Neural progenitor cell (in vitro differentiated cells): ENCODE data around the gene TGFB1. TPM values are rescaled to one million over a fixed set of nuclear protein-coding genes. Genes with fewer than 3 reads are reported as not detected.

Source experiments
- DNase-seq: peaks from one replicate; pipeline ENCODE4 v3.0.0-alpha.2; 2016; ENCODE audit warnings: low spot score
- H2AFZ ChIP-seq: fragments of 200-600 bp; sonication (generic); replicated peaks from 2 replicates; pipeline ENCODE4 v1.6.1; 2016; ENCODE audit warnings: antibody characterized with exemption
- H3F3A ChIP-seq: fragments of 200-600 bp; sonication (generic); 2 replicates; pipeline ENCODE4 v1.6.1; 2016; ENCODE audit warnings: antibody characterized with exemption, low read depth
- H3K27ac ChIP-seq: fragments of 200-600 bp; sonication (generic); 2 replicates; pipeline ENCODE4 v1.5.1; 2016; ENCODE audit warnings: mild to moderate bottlenecking
- H3K27me3 ChIP-seq: fragments of 200-600 bp; sonication (generic); 2 replicates; pipeline ENCODE4 v1.6.1; 2016; ENCODE audit warnings: mild to moderate bottlenecking, moderate library complexity
- H3K36me3 ChIP-seq: fragments of 200-600 bp; sonication (generic); 2 replicates; pipeline ENCODE4 v1.5.1; 2016
- H3K4me1 ChIP-seq: fragments of 200-600 bp; sonication (generic); 2 replicates; pipeline ENCODE4 v1.6.1; 2016; ENCODE audit warnings: mixed run types
- H3K4me2 ChIP-seq: fragments of 200-600 bp; sonication (generic); 2 replicates; pipeline ENCODE4 v1.6.1; 2016
- H3K4me3 ChIP-seq: fragments of 200-600 bp; sonication (generic); 2 replicates; pipeline ENCODE4 v1.5.1; 2016
- H3K79me2 ChIP-seq: fragments of 200-600 bp; sonication (generic); 2 replicates; pipeline ENCODE4 v1.6.1; 2016; ENCODE audit warnings: low read depth
- H3K9ac ChIP-seq: fragments of 200-600 bp; sonication (generic); 2 replicates; pipeline ENCODE4 v1.6.1; 2016
- H3K9me3 ChIP-seq: fragments of 200-600 bp; sonication (generic); 2 replicates; pipeline ENCODE4 v1.5.1; 2016; ENCODE audit warnings: low read depth
- H4K20me1 ChIP-seq: fragments of 200-600 bp; sonication (generic); 2 replicates; pipeline ENCODE4 v1.6.1; 2016; ENCODE audit warnings: low read depth
- H3K27ac Mint-ChIP-seq: 3 replicates; pipeline ENCODE4 v1.8.0; 2021; ENCODE audit warnings: mixed read lengths
- H3K27me3 Mint-ChIP-seq: 2 replicates; pipeline ENCODE4 v1.8.0; 2022; ENCODE audit warnings: low read depth, mild to moderate bottlenecking, inconsistent platforms, moderate library complexity, mixed read lengths; ENCODE audit not compliant: insufficient read depth
- H3K36me3 Mint-ChIP-seq: 3 replicates; pipeline ENCODE4 v1.8.0; 2021; ENCODE audit warnings: mixed read lengths
- H3K4me1 Mint-ChIP-seq: 3 replicates; pipeline ENCODE4 v1.8.0; 2021; ENCODE audit warnings: mixed read lengths
- H3K4me3 Mint-ChIP-seq: 3 replicates; pipeline ENCODE4 v1.8.0; 2021; ENCODE audit warnings: mild to moderate bottlenecking, moderate library complexity, mixed read lengths
- H3K9me3 Mint-ChIP-seq: 3 replicates; pipeline ENCODE4 v1.8.0; 2020; ENCODE audit warnings: mixed read lengths
- EZH2 ChIP-seq: fragments of 200-600 bp; sonication (generic); IDR thresholded peaks from 2 replicates; pipeline ENCODE4 v1.6.1; 2017; ENCODE audit warnings: antibody characterized with exemption, mild to moderate bottlenecking, moderate library complexity
- EZH2phosphoT487 ChIP-seq: fragments of 200-600 bp; sonication (generic); IDR thresholded peaks from 2 replicates; pipeline ENCODE4 v1.6.1; 2017; ENCODE audit warnings: antibody characterized with exemption
- total RNA-seq: library from RNA; depleted of rRNA; stranded (reverse); fragments of >200 nt; gene quantifications from 2 replicates; pipeline ENCODE4 v1.2.3, GENCODE V29; 2015; ENCODE audit warnings: low replicate concordance
- TF ChIP-seq, protein P1 (sequence below): fragments of 200-600 bp; sonication (generic); IDR thresholded peaks from 2 replicates; pipeline ENCODE4 v1.5.1; 2017; ENCODE audit warnings: antibody characterized with exemption, mild to moderate bottlenecking

Gene TGFB1
- total RNA-seq, 1 donor from 2014 or later, result 0.65 TPM

DNA sequence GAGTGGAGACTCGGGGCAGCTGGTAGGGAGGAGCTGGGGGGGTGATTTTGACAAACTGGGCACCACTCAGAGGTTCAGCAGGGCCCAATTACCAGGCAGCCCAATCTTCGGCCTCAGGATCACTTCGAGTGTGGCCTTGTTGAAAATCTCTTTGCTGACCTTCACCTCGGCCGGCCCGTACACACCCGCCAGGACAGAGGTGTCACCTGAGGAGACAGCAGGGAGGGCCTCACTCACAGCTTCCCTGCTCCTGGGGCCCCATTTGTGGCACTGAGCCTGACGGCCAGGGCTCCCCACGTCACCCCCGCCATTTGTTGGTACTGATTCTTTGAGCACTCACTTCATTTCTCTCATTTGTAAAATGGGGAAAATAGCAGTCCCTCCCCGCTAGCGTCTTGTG lies 39.1 kb upstream of the TGFB1 start:
- DNase-seq, result no peak
- no peak overlapping the region for H2AFZ ChIP-seq
- no peak overlapping the region for H3K4me3 ChIP-seq
- no peak overlapping the region for H3K4me2 ChIP-seq
- peaks cover 4% of the 10 kb centered on the region for H3F3A ChIP-seq
- Mint-ChIP-seq H3K27me3 (peaks cover 9% of the 10 kb centered on the region), H3K27ac (no peak overlapping the region), H3K4me3 (no peak overlapping the region), H3K9me3 (no peaks in the 10 kb centered on the region), H3K36me3 (peaks cover 2% of the 10 kb centered on the region), H3K4me1 (peaks cover 14% of the 10 kb centered on the region)
- no peaks in the 10 kb centered on the region for H3K36me3 ChIP-seq
- no peaks in the 10 kb centered on the region for H3K9me3 ChIP-seq
- no peak for TF ChIP-seq EZH2phosphoT487
- TF ChIP-seq EZH2, result no peak
- TF ChIP-seq, protein P1, sequence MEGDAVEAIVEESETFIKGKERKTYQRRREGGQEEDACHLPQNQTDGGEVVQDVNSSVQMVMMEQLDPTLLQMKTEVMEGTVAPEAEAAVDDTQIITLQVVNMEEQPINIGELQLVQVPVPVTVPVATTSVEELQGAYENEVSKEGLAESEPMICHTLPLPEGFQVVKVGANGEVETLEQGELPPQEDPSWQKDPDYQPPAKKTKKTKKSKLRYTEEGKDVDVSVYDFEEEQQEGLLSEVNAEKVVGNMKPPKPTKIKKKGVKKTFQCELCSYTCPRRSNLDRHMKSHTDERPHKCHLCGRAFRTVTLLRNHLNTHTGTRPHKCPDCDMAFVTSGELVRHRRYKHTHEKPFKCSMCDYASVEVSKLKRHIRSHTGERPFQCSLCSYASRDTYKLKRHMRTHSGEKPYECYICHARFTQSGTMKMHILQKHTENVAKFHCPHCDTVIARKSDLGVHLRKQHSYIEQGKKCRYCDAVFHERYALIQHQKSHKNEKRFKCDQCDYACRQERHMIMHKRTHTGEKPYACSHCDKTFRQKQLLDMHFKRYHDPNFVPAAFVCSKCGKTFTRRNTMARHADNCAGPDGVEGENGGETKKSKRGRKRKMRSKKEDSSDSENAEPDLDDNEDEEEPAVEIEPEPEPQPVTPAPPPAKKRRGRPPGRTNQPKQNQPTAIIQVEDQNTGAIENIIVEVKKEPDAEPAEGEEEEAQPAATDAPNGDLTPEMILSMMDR, result no peak
- H4K20me1 ChIP-seq, result no peaks in the 10 kb centered on the region
- no peak overlapping the region for H3K9ac ChIP-seq
- H3K4me1 ChIP-seq, result no peaks in the 10 kb centered on the region
- no peak overlapping the region for H3K27ac ChIP-seq
- peaks cover 19% of the 10 kb centered on the region for H3K79me2 ChIP-seq
- no peaks in the 10 kb centered on the region for H3K27me3 ChIP-seq

DNA sequence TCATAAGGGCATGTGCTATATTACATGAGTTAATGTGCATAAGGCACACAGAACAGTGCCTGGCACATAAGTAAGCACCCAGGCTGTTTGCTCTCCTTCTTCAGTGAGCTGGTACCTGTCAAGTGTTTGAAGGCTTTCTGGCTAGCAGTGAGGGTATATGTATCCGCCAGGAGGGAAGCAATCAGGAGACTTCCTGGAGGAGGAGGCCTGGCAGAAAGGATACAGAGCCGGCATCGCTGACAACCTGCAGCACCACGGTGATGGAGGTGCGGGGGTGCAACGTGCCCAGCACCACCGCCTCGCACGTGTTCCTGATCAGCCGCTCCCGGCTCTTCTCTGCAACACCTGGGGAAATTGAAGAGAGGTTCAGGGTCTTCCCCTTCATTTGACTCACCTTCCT lies 37.9 kb upstream of the TGFB1 start:
- no peak overlapping the region for H2AFZ ChIP-seq
- H3K27ac ChIP-seq, result no peak overlapping the region
- no peaks in the 10 kb centered on the region for H3K9me3 Mint-ChIP-seq
- no peaks in the 10 kb centered on the region for H3K9me3 ChIP-seq
- peaks cover 14% of the 10 kb centered on the region for H3K79me2 ChIP-seq
- no peak overlapping the region for H3K27ac Mint-ChIP-seq
- H3K4me1 Mint-ChIP-seq, result peaks cover 11% of the 10 kb centered on the region
- no peaks in the 10 kb centered on the region for H3K36me3 ChIP-seq
- no peaks in the 10 kb centered on the region for H4K20me1 ChIP-seq
- H3K27me3 ChIP-seq, result no peaks in the 10 kb centered on the region
- H3K27me3 Mint-ChIP-seq, result peaks cover 5% of the 10 kb centered on the region
- H3K4me1 ChIP-seq, result no peaks in the 10 kb centered on the region
- H3K9ac ChIP-seq, result no peak overlapping the region
- DNase-seq, result no peak
- H3K4me3 ChIP-seq, result no peak overlapping the region
- H3K4me2 ChIP-seq, result no peak overlapping the region
- TF ChIP-seq EZH2phosphoT487 (no peak), EZH2 (no peak)
- TF ChIP-seq, protein P1, result no peak
- peaks cover 4% of the 10 kb centered on the region for H3F3A ChIP-seq
- peaks cover 2% of the 10 kb centered on the region for H3K36me3 Mint-ChIP-seq
- no peak overlapping the region for H3K4me3 Mint-ChIP-seq

DNA sequence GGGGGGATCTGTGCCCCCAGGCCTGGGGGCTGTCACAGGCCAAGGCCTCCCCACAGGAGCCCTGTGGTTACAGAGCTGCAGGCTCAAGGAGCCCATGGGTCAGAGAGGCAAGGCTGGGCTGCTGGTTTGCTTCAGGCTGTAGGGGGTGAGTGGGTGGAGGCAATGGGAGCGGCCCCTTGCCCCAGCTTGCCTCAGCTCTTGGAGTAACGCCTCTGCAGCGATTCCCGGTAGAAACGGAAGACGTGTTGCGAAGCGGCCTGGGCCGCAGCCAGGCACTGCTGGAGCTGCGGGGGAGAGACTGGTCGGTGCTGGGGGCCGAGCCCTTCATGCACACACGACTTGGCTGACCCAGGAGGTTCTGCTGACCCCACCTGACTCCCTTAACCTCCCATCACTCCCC lies 32.7 kb upstream of the TGFB1 start:
- H3K4me1 Mint-ChIP-seq, result no peaks in the 10 kb centered on the region
- no peaks in the 10 kb centered on the region for H3K9me3 Mint-ChIP-seq
- Histone ChIP-seq H2AFZ (no peak overlapping the region), H3K79me2 (no peaks in the 10 kb centered on the region), H3K4me2 (no peak overlapping the region), H3K27me3 (no peaks in the 10 kb centered on the region), H3K27ac (no peak overlapping the region), H3K36me3 (no peaks in the 10 kb centered on the region), H3K4me1 (no peaks in the 10 kb centered on the region), H3K9ac (no peak overlapping the region), H3K9me3 (no peaks in the 10 kb centered on the region), H3F3A (no peaks in the 10 kb centered on the region), H3K4me3 (no peak overlapping the region), H4K20me1 (no peaks in the 10 kb centered on the region)
- TF ChIP-seq EZH2phosphoT487 (no peak), EZH2 (no peak)
- TF ChIP-seq, protein P1, result no peak
- H3K27me3 Mint-ChIP-seq, result peaks cover 3% of the 10 kb centered on the region
- peak overlapping the region; percentile 50 for H3K27ac Mint-ChIP-seq
- no peak for DNase-seq
- no peak overlapping the region for H3K4me3 Mint-ChIP-seq
- peaks cover 8% of the 10 kb centered on the region for H3K36me3 Mint-ChIP-seq
